Measurements from ENCODE around the gene PCDH12.

PCDH12 gene

GRCh38 chr5:141966963-141967333, 8.9 kb upstream of the PCDH12 start:
- no peak overlapping the region for H3K4me3 ChIP-seq (ENCODE audit: low read depth, low read length)

GRCh38 chr5:141966275-141966962, 8.4 kb upstream of the PCDH12 start:
- no peak overlapping the region for H3K4me3 ChIP-seq (ENCODE audit: low read depth, low read length)

DNA sequence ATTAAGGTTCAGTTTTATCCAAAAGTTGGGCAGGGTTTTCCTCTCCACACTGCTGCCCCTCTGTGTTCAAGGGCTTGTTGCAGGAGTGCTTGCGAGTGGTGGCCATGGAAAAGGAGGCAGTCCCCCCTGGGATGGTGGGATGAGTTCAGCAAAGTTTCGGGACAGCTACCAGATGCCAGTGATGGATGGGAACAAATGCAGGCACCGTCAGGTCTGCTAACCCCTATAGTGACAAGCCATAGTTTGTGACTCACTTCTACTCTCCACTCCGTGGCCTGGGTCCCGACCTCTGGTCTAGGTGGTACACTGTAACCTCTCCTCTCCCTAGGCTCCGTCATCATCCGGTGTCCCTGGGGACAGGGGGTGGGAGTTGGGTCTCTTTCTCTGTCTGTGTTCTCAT, 7.1 kb upstream of the PCDH12 start:
- H3K4me3 ChIP-seq (ENCODE audit: low read depth, low read length): no peak overlapping the region

DNA sequence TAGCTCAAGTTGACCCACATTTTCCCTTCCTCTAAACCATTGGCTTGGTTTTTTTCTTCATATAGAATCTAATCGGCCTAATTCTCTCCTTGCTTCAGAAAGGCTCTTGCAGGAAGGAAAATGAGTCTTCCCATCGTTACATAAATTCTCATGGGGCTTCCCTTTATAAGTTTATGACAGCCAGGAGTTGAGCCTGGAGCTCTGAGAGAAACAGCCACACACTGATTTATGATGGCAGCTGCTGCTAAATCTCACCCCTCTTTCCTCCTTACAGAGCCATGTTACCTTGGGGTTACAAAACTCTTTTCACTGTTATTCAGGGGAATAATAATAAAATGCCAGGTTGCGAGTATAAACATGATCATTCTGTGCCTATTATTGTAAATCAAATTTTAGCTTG, 5.7 kb upstream of the PCDH12 start:
- H3K4me3 ChIP-seq (ENCODE audit: low read depth, low read length): no peak overlapping the region

- no peak overlapping the region for H3K4me3 ChIP-seq (ENCODE audit: low read depth, low read length)
Measured at GRCh38 chr5:141961466-141961865, 3.5 kb upstream of the PCDH12 start.

DNA sequence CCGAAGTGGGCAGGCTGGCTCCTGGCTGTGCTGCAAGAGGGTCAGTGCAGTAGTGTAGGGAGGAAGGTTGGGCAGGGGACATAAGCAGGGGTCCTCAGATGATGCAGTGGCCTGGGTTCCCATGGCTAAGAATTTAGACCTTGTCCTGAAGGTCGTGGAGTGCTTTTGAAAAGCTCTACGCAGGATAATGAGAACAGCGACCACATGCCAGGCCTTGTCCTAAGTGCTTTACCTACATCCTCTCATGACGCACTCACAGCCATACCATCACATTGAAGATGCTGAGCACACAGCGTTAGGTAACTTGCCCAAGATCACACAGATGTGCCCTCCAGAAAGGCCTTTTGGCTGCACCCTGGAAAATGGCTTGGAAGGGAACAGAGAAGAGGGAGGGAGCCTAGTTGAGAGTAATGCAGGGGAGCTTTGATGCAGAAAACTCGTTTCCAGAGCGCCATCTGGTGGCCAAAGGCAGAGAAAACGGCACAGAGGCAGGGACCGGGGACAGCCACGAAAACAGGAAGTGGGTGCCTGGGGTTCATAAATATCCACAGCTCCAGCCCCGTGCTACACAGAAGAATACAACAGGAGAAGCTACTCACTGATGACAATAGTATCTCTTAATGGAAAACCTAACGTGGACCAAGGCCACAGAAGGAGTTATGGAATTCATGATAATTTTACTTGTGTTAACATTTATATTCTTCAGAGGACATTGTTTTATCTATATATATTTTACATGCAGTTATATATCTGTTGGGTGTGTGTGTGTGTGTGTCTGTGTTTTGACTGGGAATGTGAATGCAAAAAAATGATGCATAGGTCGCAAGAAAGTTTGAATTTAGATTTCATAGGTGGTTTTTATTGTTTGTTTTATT, 2.7 kb upstream of the PCDH12 start:
- H3K4me3 ChIP-seq (ENCODE audit: low read depth, low read length): no peak overlapping the region

GRCh38 chr5:141960018-141960417, 2.0 kb upstream of the PCDH12 start:
- H3K4me3 ChIP-seq (ENCODE audit: low read depth, low read length): no peak overlapping the region

DNA sequence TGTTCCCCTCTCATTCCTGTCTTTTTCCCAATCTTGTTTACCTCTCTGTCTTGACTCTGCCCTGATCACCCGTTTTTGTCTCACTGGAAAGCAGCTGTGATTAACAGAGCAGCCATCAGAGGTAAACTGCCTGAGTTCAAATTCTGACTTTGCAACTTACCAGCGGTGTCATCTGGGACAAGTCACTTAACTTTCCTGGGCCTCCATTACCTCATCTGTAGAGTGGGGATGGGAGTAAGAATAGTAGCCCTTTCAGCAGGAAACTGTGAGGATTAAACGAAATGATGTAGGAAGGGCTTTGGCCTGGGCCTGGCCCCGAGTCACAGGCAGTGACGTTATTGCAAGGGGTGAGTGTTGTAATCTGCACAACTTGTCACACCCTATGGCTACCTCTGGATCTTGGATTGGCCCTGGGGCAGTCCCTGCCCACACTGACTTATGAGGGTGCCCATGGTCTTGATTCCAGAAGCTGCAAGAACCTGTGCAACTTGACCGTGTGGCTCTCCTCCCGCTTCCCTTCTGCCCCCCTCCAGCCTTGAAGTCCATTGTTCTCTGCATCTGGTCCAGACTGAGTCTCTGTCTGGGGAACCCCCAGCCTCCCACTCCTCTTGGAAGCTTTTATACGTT, 657 bp upstream of the PCDH12 start:
- H3K4me3 ChIP-seq (ENCODE audit: low read depth, low read length): no peak overlapping the region

GRCh38 chr5:141957367-141957996, 520 bp downstream of the PCDH12 start:
- no peak overlapping the region for H3K4me3 ChIP-seq (ENCODE audit: low read depth, low read length)

- H3K4me3 ChIP-seq (ENCODE audit: low read depth, low read length): no peak overlapping the region
Measured at GRCh38 chr5:141954194-141954593, 3.8 kb downstream of the PCDH12 start.

- H3K4me3 ChIP-seq (ENCODE audit: low read depth, low read length): no peak overlapping the region
Measured at GRCh38 chr5:141952020-141952419, 6.0 kb downstream of the PCDH12 start.

DNA sequence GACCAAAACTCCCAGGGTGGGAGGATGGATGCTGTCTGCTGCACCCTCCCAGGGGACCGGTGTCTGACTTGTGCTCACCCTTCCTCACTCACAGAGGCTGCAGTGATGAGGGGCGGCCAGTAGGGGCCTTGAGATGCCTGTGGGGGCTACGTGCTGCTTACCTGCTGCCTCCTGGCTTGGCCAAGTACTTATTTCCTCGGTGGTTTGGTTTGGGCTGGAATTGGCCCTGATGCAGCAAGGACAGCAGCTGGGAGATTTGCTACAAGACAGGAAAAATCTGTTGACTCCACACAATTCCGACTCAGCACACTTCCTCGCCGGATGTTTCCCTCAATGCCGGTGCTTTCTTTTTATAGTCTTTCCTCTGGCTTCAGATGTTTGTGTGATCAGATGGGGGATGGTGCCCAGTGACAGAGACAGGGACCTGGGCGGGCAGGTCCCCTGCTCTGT, 6.6 kb downstream of the PCDH12 start:
- no peak overlapping the region for H3K4me3 ChIP-seq (ENCODE audit: low read depth, low read length)

GRCh38 chr5:141950207-141951005, 7.6 kb downstream of the PCDH12 start:
- H3K4me3 ChIP-seq (ENCODE audit: low read depth, low read length): no peak overlapping the region

DNA sequence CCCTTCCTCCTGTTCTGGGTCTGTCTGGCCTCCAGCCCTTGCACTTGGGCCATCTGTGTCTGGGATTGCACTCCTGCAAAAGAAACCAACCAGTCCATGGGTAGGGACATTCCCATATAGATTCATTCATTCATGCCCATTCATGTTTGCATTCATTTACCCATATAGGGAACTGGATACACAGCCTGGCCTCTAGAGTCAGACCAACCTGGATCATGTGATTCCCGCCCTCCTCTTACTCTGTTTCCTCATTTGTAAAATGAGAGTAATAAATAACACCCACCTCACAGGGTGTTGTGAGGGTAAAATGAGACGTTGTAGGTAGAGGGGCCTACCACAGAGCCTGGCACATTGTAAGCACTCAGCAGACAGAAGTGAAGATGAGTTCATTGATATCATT, 8.5 kb downstream of the PCDH12 start:
- no peak overlapping the region for H3K4me3 ChIP-seq (ENCODE audit: low read depth, low read length)

DNA sequence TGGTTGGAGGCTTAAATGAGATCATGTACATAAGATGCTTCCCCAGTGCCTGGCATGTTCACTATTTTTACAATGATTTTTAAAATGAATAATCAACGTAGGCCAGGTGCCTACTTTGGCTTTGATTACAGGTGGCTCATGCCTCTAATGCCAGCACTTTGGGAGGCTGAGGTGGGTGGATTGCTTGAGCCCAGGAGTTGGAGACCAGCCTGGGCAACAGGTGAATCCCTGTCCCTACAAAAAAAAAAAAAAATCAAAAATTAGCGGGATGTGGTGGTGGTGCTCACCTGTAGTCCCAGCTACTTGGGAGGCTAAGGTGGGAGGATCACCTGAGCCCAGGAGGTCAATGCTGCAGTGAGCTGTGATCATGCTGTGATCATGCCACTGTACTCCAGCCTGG, 9.2 kb downstream of the PCDH12 start:
- no peak overlapping the region for H3K4me3 ChIP-seq (ENCODE audit: low read depth, low read length)

GRCh38 chr5:141947316-141947715, 10.7 kb downstream of the PCDH12 start:
- H3K4me3 ChIP-seq (ENCODE audit: low read depth, low read length): no peak overlapping the region

DNA sequence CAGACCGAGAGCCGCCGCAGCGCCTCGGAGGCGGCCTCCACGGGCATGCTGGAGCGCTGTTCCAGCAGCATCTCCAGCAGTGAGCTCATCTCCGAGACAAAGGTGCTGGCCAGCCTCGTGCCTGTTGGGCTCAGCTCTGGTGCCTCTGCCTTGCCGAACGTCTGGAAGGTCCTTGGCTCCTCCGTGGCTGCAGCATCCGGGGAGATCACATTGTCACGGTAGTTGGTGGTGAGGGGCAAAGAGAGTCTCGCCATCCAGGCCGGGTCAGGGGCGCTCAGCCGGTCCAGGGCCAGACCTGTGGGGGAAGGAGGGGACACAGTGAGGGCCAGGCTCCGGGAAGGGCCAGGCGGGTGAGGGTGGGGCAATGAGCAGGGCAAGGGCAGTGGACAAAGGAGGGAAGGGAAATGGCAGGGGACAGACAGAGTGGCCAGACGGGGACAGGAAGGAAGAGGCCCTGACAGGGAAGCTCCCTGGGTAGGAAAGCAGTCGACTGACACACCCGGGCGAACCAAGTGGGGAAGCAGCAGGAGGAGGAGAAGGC, 12.4 kb downstream of the PCDH12 start:
- H3K4me3 ChIP-seq (ENCODE audit: low read depth, low read length): no peak overlapping the region

GRCh38 chr5:141944076-141944475, 13.9 kb downstream of the PCDH12 start:
- H3K4me3 ChIP-seq (ENCODE audit: low read depth, low read length): no peak overlapping the region

GRCh38 chr5:141942185-141942857, 15.7 kb downstream of the PCDH12 start:
- no peak overlapping the region for H3K4me3 ChIP-seq (ENCODE audit: low read depth, low read length)

DNA sequence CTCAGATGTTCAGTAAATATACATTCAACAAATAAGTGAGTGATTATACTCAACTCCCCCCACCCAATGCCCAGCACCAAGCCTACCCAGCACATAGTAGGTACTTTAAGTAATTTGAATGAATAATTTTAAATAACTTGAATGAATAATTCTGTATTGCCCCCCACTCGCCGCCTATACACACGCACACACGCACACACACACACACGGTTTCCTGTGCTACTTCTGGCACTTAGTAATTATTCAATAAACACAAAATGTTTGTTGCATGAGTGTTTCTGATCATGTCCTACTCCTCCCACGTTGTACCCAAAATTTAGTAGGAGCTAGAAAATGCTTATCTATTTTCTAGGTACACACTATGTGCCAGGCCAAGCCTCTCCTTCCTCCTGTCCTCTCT, 16.2 kb downstream of the PCDH12 start:
- no peak overlapping the region for H3K4me3 ChIP-seq (ENCODE audit: low read depth, low read length)
